Urothelium cell line (cell line): ENCODE results near the gene CHID1.

ENCODE experiments used
- DNase-seq: peaks from one replicate; pipeline ENCODE4 v3.0.0; 2011; ENCODE audit warnings: low spot score, mixed read lengths
- FAIRE-seq: peaks from 2 replicates; lab custom pipeline; 2011; peaks lifted over from hg19 to GRCh38; lab: Jason Lieb, UNC

CHID1 gene

GRCh38 chr11:865462-866430 lies 44.9 kb downstream of the CHID1 start:
- no peak for FAIRE-seq
- no peak for DNase-seq

DNA sequence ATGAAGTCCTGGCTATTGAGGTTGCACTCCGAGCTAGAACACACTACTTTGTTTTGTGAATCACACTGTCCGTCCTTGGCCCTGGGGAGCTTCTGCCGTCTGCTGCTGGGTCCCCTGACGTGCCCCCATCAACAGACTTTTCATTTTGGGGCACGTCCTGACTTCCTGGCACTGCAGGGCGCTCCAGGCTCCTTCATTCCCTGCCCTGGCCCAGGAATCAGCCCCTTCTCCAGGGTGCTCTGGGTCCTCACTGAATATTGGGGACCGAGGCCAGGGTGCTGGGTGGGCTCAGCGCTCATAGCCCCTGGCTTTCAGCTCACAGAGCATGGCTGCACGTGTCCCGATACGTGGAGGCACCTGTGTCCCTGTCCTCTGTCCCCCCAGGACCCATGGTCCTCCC lies 45.7 kb downstream of the CHID1 start:
- no peak for DNase-seq
- FAIRE-seq: no peak

DNA sequence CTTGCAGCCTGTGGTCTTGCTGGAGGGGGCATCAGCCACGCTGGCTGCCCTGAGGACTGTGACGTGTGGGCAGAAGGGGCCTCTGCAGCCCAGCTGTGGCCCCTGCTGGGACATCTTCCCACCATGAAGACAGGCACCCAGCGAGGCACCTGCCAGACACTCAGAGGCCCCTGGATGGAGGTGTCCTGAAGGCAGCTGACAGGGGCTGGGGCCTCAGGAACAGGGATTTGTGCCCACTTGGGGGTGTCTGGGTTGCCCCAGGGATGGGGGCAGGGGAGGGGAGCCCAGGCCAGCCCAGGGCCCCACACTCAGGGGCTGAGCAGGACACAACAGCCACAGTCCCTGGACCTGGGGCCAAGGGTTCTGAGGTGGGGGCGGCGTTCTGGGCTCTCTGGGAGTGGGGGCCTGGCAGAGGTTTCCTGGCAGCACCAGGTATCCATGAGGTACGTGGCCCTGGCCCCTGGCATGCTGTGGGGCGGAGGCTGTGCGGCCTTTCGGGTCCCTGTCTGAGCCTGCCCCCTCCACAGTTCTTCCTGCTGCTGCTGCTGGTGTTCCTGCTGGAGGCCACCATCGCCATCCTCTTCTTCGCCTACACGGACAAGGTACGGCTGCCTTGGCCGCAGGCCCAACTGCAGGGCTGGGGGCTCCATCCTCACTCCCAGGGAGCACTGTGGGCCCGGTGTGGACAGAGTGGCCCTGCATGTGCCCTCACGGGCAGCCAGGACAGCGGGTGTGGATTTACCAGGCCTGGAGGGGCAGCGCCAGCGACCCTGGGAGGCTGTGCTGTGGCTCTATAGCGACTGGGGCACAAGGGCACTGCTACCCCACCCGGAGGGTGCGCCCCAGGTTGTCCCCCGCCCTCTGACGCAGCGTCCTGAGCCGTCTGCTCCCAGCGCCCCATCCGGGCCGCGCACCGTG lies 46.4 kb downstream of the CHID1 start:
- FAIRE-seq (no peak), DNase-seq (no peak)

- FAIRE-seq: no peak
- no peak for DNase-seq
These were observed 47.3 kb downstream of the CHID1 start for GRCh38 chr11:863023-863909.

DNA sequence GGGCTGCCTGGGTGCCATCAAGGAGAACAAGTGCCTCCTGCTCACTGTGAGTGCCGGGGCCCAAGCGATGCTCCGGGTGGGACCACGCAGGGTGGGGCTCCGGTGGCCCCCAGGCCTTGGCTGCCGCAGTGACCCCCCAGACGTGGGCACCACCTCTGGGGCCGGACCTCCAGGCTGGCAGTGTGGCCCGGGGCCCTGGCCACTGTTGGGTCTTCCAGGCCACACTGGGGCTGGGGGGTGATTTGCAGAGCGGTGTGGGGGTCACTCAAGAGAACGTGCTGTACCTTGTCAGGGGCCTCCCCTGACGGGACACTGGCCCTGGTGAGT lies 48.0 kb downstream of the CHID1 start:
- FAIRE-seq (no peak), DNase-seq (no peak)

GRCh38 chr11:862081-862661 lies 48.4 kb downstream of the CHID1 start:
- DNase-seq (no peak), FAIRE-seq (no peak)

DNA sequence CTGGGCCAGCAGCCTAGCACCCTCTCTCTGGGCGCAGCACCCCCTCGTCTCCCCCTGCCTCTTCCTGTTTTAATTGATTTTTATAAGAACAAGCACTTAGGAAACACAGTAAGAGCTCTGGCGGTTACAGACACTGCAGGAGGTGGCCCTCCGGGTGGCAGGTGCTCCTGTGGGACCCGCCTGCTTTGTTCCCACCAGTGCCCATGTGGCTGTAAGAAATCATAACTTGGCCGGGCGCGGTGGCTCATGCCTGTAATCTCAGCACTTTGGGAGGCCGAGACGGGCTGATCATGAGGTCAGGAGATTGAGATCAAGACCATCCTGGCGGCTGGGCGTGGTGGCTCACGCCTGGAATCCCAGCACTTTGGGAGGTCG lies 49.5 kb downstream of the CHID1 start:
- FAIRE-seq (no peak), DNase-seq (no peak)

DNA sequence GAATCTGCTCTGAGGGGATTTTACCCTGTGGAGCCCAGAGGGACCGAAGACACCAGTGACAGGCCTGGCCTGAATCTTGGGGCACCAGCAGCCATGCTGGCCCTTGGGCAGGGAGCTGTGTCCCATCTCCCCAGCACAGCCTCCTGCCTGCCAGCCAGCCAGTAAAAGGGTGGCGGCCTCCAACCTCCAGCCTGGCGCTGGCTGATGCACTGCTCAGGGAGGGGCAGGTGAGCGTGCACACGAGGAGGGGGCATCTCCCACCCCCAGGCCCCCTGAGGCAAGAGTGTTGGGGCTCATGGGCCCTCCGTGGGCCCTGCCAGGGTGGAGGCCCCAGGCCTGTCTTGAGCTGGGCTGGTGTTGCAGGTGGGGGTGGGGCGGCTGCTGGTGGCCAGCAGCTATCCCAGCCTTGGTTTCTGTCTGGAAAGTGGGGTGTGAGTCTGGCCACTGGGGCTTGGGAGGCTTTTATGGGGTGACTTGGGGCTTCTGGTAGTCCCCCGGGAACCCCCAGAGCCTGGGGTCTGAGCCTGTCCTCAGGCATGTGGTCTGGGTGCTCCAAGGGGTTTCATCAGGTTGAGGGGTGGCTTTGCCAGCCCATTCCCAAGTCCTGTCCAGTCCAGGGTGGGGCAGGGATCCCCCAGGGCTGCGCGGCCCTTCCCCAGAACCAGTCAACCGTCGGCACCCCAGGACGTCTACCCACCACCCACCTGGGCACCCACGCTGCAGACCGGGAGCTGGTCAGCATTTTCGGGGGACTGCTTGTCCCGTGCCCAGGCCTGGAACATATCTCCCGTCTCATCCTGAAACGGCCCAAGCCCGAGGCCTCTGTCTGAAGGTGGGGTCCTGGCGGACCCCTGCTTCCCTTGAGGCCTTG lies 50.1 kb downstream of the CHID1 start:
- FAIRE-seq (no peak), DNase-seq (no peak)

- FAIRE-seq (no peak), DNase-seq (no peak)
These were observed 51.0 kb downstream of the CHID1 start for GRCh38 chr11:859394-860131.

DNA sequence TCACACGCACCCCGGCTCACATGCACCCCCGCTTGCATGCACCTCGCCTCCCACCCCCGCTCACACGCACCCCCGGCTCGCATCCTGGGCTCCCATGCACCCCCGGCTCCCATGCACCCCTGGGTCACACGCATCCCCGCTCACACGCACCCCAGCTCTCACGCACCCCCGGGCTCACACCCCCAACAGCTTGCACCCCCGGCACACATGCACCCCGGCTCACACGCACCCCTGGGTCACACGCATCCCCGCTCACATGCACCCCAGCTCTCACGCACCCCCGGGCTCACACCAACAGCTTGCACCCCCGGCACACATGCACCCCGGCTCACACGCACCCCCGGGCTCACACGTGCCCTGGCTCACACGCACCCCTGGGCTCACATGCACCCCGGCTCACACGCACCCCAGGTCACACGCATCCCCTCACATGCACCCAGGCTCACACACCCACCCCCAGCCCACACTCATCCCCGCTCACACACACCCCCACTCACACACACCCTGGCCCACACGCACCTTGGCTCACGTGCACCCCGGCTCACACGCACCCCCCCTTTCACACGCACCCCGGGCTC lies 51.8 kb downstream of the CHID1 start:
- DNase-seq (no peak), FAIRE-seq (no peak)

DNA sequence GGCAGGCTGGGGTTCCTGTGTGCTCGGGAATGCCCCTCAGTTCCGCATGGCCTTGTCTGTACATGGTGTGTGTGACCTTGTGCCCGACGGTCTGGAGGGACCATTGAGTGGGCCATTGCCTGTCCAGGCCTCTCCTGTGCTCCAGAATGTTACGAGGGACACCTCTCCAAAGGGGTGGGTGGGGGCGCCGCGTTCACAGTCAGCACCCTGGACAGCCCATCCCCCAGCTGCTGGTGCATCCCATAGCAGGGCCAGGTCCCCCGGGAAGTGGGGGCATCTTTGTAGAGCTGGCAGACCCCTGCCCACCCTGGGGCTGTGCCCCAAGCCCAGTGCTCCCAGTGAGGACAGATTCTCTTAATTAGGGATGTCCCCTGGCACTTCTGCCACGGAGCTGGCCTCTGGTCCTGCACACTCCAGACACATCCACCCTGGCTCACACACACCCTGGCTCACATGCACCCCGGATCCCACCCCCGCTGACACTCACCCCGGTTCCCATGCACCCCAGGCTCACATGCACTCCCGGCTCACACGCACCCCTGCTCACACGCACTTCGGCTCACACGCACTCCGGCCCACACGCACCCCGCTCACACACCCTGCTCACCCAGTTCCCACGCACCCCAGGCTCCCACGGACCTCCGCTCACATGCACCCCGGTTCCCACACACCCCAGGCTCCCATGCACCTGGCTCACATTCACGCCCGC lies 52.4 kb downstream of the CHID1 start:
- FAIRE-seq: no peak
- DNase-seq: no peak

- FAIRE-seq: no peak
- DNase-seq: no peak
These were observed 54.2 kb downstream of the CHID1 start for GRCh38 chr11:856397-856796.

DNA sequence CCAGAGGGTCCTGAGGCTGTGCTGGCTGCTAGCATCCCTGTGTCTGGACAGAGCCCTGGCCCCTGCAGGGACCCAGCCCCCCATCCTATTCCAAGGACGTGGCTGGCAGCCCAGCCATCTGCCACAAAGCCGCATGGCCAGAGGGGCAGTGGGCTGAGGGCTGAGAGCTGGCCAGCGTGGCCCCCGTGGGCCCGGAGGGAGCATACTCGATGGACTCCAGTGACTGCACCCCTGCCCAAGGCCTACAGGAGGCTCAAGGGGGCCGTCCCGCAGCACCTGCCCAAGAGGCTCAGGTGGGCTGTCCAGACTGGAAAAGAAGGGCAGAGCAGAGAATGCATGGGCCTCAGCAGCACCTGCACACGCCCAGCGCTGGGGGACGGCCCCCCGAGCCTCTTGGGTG lies 54.8 kb downstream of the CHID1 start:
- no peak for FAIRE-seq
- no peak for DNase-seq

DNA sequence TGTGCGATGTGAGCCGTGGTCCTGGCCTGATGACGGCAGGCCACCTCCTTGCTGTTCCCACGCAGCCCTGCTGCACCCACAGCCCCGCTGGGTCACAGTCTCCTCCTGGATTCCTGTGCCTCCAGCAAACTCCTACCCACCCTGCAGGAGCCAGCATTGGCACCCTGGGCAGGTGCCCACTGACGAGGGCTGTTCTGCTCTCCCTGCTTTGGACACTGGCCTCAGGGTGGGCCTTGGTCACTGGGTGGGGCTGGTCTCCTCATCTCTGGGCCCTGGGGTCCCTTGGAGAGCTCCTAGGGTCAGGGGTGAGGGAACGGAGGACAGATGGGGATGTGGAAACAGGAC lies 55.3 kb downstream of the CHID1 start:
- DNase-seq: no peak
- no peak for FAIRE-seq

DNA sequence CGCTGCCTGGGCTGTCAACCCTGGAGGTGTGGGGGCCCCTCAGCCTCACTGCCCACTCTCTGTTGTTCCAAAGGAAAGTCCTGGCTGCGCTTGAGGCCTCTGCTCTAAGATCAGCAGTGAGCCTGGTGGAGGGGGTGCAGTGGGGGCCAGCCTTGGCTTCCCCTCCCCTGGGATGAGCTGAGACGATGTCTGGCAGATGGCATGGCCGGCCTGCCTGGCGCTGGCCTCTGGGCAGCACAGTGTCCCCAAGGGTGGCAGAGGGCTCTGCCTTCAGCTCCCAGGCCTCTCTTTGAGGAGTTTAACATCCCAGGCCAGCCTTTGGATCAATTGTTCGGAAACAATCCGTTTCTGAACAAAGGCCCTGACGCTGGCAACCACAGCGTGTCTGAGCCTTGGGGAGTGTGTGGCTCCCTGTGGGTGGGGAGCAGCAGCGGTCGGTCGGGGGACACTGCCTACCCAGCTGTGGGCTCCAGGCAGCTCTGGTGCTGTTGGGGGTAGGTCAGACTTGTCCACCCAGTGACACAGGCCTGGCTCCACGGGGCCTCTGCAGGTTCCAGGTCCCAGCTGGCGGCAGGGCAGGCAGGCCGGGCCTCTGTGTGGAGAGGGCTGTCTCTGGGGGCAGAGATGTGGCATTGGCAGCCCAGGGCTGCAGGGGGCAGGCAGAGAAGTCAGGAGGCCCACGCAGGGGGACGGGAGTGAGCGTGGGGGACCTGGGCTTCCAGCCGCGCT lies 55.8 kb downstream of the CHID1 start:
- no peak for FAIRE-seq
- DNase-seq: no peak

DNA sequence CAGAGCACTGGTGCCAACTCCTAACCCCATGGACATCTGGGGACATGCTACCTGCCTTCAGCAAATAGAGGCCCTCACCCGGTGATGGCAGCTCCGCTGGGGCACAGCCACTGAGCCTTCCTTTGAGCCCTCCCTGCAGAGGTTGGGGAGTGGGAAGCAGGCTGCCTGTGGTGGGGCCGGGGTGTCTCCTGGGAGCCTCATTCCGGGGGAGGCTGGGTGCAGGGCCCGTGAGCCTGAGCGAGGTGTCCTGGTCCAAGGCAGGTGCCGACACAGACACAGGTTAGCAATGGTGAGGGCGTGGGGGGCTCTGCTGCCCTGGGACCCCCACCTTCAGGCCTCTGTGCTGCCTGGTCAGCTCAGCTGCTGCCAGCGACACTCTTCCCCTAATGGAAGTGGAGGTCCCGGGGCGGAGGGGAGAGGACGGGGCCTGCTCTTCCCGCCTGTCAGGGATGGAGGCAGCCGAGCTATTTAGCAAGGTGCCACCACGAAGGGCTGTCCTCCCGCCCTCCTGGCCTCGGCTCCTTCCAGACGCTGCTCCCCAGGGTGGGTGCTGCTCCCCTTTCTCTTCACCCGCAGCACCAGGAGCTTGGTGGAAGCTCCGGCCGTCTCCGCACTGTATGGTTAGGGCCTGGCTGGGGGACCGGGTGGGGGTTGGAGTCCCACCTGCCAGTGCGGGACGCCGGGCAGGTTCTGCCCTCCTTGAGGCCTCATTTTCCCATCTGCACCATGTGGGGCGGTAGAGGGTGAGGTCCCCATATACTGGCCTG lies 56.7 kb downstream of the CHID1 start:
- FAIRE-seq (no peak), DNase-seq (no peak)

- FAIRE-seq: no peak
- no peak for DNase-seq
These were observed 57.8 kb downstream of the CHID1 start for GRCh38 chr11:852762-853161.
